GM18499 (cell line): ENCODE results near the gene IL17C.

ENCODE experiments used
- ATAC-seq: cut with Tn5 transposase; IDR thresholded peaks from one replicate; pipeline ENCODE4 v1.9.1; 2021; ENCODE audit warnings: moderate number of reproducible peaks; ENCODE audit not compliant: insufficient read depth, unreplicated experiment

Gene IL17C

DNA sequence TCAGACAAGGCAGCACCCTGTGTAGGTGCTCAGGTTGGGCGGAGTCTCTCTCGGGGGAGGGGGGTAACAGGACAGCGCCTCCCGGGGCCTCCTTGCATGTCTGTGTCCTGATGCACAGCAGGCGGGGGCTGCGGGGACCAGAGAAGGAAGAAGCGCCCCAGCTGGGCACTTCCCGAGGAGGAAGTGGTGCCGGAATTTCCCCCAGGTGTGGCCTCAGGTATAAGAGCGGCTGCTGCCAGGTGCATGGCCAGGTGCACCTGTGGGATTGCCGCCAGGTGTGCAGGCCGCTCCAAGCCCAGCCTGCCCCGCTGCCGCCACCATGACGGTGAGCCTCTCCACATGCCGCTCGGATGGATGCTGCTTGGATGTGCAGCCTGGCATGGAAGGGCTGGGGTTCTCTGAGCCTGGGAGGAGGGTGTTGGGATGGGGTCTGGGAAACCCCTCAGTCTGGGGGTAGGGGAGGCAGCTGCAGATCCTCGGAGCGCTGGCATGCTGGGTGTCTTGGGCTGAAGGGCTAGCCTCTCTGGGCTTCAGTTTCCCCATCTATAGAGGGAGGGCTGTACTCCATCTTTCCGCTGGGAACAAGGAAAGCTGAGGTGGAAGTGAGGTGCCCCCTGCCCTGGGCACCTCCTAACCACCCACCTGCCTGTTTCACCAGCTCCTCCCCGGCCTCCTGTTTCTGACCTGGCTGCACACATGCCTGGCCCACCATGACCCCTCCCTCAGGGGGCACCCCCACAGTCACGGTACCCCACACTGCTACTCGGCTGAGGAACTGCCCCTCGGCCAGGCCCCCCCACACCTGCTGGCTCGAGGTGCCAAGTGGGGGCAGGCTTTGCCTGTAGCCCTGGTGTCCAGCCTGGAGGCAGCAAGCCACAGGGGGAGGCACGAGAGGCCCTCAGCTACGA is at the start of gene IL17C:
Gene IL17C (plus strand): TSS at position 250 of the 908 bp plus-strand sequence. CDS start 70 bp downstream, at position 320.
- ATAC-seq, result no peak

DNA sequence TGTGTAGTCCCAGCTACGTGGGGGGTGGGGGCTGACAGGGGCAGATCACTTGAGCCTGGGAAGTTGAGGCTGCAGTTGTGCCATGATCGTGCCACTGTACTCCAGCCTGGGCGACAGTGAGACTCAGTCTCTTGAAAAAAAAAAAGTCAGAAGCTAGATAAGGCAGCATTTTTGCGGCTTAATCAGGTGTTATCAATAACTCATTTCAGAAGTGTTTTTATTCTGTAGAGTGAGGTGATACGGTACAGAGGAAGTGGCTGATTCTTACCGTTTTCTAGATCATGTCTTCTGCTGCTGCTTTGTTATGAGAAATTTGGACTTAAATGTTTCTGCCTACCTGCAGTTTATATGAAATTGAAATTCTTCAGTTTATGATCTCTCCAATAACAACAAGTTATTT is 49.6 kb upstream of the IL17C start:
- no peak for ATAC-seq

DNA sequence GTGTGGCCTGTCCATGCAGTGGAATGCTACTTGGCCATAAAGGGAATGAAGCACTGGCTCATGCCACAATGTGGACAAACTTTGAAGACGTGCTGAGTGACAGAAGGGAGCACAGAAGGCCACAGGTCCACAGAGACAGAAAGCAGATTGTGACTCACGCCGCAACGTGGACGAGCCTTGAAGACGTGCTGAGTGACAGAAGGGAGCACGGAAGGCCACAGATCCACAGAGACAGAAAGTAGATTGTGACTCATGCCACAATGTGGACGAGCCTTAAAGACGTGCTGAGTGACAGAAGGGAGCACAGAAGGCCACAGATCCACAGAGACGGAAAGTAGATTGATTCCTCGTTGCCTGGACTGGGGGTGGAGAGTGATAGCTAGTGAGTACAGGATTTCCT is 48.9 kb upstream of the IL17C start:
- ATAC-seq, result no peak

DNA sequence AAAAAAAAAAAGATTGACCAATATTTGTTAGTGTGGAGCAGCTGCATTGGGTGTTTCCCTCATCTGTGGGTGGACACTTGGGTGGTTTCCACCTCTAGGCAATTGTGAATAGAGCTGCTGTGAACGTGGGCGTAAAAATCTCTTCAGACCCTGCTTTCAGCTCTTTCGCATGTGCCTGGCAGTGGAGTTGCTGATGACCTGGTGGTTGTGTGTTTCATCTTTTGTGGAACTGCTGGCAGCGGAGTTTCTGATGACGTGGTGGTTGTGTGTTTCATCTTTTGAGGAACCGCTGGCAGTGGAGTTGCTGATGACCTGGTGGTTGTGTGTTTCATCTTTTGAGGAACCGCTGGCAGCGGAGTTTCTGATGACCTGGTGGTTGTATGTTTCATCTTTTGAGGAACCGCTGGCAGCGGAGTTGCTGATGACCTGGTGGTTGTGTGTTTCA is 46.8 kb upstream of the IL17C start:
- no peak for ATAC-seq

DNA sequence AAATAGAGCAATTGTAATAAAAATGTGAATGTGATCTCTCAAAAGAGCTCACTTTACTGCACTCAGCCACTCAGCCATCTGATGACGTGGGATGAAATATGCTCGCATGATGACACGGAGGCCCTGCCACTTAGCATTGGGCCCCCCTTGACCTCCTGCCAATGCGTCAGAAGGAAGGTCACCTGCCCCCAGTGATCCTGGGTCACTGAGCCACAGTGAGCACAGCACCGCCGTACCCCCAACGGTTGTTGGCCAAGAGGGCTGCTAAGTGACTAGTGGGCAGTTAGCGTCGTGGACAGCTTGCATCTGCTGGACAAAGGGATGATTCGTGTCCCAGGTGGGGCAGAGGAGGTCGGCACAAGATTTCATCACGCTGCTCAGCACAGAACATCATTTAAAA is 45.3 kb upstream of the IL17C start:
- ATAC-seq, result no peak

- no peak for ATAC-seq
Measured at GRCh38 chr16:88593489-88593888, 44.9 kb upstream of the IL17C start.

GRCh38 chr16:88593910-88594309 is 44.5 kb upstream of the IL17C start:
- no peak for ATAC-seq

GRCh38 chr16:88595101-88595500 is 43.3 kb upstream of the IL17C start:
- no peak for ATAC-seq

DNA sequence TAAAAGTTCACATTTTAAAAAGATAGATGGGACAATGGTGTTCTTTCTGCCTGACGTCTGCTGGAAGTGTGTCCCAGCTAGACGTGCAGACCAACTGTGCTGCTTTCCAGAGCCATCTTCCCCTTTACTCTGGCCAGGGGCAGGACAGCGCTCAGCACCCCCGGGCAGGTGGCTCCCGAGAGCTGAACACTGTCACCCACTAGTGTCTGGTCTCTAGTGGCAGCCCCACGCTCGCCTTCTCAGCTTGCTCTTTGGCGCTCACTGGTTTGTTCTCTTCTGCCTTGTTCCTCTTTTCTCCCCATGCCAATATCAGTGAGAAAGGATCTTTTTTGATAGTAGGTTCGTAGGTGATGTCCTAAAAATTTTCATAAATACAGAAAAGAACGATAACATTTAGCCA is 42.5 kb upstream of the IL17C start:
- no peak for ATAC-seq

GRCh38 chr16:88596483-88596882 is 41.9 kb upstream of the IL17C start:
- no peak for ATAC-seq

DNA sequence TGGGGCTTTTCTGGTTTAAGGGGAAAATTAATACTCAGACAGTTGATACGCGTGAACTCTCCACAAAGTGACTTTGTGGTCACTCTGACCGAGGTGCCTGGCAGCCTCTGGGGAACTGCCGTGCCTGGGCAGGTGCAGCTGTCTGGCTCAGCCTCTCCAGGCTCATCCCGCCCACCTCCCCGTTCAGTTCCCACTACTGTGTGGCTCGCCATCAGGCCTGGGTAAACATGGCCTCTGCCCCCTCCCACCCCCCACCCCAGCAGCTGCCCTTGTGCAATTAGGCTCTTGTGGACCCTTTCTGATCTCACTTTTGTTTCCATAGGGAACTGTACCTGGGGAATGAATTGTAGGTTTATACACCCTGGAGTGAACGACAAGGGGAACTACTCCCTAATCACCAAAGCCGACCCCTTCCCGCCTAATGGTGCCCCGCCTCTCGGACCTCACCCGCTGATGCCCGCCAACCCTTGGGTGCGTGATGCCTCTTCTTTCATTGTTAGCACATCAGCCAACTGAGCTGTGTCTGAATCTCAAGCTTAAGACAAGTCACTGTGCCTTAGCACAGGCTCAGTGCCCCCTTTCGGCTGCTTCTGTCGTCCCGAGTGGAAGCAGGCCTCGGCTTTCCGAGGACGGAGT is 40.4 kb upstream of the IL17C start:
- ATAC-seq, result no peak

DNA sequence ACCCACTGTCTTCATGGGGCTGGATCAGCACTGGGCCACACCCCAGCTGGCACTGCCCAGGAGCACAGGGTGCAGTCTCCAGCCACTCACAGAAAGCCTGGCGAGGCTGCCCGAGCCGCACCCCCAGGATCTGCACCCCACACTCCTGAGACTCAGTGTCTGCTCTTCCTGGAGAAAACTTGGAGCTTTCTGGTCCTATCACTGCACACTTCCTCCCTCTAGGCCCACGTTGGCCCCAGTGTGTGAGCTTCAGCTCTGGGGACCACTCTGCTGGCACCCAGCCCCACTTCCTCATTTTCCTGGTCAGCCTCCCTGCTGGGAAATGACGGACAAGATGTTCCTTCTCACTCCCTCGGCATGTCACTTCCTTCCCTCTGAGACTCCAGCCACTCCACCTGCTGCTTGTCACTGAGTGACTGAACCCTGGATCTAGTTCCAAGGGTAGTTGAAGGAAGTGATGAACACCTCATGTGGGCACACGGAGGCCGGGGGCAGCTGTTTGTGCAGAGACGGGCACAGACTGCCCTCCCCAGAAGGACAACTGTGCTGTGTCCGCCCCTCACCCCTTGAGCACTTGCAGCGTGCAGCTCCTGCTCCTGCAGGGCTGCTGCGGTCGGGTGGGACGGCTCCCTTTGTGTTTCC is 39.2 kb upstream of the IL17C start:
- ATAC-seq, result no peak

DNA sequence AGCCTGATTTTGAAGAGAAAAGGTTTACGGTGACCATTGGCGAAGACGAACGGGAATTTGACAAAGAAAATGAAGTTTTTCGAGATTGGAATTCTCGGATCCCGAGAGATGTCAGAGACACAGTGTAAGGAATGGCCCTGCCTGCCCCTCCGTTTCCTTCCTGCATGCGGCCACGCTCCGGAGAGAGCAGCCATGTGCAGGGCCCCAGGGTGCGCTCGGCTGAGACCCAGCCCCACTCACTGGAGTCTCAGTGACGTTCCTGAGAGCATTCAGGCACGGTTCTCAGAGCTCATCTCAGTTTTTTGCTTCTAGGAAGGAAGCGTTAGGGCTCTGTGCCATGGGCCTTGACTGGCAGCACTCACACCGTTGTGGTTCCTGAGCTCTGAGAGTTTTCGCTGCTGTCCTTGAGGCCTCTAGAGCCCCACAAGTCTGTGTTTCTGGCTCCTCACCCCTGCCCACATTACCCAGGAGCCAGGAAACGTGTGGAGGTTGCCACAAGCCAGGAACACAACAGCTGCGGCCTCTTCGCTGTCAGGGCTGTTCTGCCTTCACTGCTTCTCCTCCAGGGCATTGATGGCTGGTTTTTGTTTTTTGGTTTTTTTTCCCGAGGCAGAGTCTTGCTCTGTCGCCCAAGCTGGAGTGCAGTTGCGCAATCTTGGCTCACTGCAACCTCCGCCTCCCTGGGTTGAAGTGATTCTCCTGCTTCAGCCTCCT is 38.4 kb upstream of the IL17C start:
- ATAC-seq, result no peak

GRCh38 chr16:88600539-88600896 is 37.9 kb upstream of the IL17C start:
- no peak for ATAC-seq

- no peak for ATAC-seq
Measured at GRCh38 chr16:88601313-88602036, 36.9 kb upstream of the IL17C start.

DNA sequence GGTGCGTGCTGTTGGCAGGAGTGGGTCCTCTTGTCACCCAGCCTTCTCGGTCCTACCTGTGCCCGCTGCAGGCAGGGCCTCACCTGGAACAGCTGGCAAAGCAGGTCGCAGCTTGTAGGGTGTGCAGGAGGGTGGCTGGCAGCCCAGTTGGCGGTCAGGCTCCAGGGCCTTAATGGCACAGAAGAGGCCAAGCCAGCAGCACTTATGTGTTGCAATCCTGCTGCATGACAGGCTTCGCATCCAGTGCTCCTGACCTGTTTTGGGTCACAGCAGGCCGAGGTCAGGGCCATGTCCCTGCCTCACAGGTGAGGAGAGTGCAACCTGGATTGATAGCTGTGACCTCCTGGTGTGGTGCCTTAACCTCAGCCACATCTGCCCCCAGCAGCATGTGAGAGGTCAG is 36.3 kb upstream of the IL17C start:
- ATAC-seq, result no peak

DNA sequence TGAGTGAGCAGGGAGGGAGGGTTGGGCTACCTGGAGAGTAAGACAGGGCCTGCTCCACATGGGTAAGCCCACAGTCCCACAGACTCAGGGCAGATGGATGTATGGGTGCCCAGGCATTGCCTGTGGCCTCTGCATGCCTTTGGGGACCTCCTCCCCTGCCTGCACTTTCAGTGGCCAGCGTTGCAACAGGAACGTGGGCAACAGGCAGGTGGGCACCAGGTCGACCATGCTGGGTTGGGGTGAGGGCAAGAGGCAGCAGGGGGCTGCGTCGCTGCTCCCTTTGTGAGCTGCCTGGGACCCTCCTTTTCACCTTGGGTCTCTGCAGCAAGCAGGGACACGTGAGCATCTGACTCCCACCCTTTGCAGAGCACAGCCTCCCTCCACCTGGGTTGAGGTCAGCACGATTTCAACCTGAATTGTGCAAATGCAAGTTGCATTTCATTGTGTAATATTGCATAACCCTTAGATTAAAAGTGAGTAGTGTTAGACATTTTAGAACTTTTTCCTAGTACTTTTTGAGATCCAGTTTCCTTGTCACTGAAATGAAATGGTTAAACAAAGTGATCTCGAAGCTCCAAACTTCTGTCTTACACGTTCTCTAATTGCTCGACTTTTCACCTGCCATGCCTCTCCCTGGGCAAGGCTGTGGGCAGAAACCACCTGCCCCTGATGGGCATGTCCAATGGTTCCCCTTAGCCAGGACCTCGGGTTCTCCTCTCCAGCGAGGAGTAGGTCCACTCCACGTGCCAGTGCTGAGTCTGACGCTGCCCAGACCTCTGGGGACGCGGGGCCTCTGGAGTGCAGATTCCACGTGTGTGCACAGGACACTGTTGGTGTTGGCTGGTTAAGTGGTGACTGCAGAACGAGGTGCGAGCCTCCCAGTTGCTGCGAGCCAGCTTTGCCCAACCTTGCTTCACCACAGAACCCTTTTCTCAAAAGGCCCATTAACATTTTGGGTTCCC is 32.9 kb upstream of the IL17C start:
- no peak for ATAC-seq

DNA sequence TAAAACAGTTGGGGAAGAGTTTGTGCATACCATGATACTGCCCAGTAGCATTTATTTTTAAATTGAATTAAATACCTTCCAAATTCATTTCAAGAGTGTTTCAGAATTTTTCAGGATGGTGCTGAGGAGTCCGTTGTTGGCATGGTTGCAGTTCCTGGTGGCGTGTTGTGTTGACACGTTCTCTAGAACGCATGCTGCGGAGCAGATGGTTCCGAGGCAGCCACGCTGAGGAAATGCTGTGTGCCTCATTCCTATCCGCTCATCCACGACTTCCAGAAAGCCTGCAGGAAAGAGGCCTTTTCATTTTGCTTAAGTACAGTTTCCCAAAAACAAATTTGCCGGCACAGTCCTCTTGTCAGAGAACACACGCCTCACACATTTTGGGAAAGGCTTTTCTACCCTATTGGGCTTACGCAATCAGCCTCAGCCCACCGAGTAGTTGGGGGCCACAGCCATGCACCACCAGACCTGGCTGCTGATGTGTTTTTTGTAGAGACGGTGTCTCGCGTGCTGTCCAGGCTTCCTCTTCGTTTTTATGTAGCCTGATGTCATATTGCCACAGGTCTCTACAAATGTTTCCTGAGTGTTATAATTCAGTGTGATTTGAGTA is 32.1 kb upstream of the IL17C start:
- no peak for ATAC-seq

DNA sequence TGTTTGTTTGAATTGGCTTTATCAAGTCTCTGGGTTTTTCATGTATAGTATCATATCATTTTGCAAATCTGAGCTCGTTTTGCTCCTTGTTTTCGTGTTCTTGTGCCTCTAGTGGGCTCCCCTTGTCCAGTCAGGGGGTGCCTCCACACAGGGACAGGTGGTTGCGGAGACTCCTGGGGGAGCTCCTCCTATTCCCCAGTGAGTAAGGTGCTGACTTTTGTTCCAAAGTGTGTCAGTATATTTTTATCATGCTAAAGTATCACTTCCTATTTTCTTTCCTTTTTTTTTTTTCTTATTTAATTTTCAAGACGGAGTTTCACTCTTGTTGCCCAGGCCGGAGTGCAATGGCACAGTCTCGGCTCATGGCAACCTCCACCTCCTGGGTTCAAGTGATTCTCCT is 30.3 kb upstream of the IL17C start:
- ATAC-seq, result no peak
